ENCODE measurements around the gene CTU2. TPM values are rescaled to one million over a fixed set of nuclear protein-coding genes. Genes with fewer than 3 reads are reported as not detected.

Gene CTU2
- total RNA-seq, 1 donor from 2014 or later = 21.3 TPM

GRCh38 chr16:88754912-88755744 is 48.8 kb downstream of the CTU2 start:
- DNase-seq (no peak), ATAC-seq (peak; percentile 2)
- TF ChIP-seq, protein P1, sequence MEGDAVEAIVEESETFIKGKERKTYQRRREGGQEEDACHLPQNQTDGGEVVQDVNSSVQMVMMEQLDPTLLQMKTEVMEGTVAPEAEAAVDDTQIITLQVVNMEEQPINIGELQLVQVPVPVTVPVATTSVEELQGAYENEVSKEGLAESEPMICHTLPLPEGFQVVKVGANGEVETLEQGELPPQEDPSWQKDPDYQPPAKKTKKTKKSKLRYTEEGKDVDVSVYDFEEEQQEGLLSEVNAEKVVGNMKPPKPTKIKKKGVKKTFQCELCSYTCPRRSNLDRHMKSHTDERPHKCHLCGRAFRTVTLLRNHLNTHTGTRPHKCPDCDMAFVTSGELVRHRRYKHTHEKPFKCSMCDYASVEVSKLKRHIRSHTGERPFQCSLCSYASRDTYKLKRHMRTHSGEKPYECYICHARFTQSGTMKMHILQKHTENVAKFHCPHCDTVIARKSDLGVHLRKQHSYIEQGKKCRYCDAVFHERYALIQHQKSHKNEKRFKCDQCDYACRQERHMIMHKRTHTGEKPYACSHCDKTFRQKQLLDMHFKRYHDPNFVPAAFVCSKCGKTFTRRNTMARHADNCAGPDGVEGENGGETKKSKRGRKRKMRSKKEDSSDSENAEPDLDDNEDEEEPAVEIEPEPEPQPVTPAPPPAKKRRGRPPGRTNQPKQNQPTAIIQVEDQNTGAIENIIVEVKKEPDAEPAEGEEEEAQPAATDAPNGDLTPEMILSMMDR (IDR thresholded peaks at IDR 0.05) = no peak
- H3K36me3 ChIP-seq = no peaks in the 10 kb centered on the region
- no peaks in the 10 kb centered on the region for H3K9me3 ChIP-seq
- H3K27ac ChIP-seq = no peak overlapping the region
- no peak overlapping the region for H3K4me3 ChIP-seq
- intact Hi-C loops (cut with DNase I) = no loop called here
- no peaks in the 10 kb centered on the region for H3K27me3 ChIP-seq
- H3K4me1 ChIP-seq = peaks cover 21% of the 10 kb centered on the region

- H3K36me3 ChIP-seq = no peaks in the 10 kb centered on the region
- no peaks in the 10 kb centered on the region for H3K27me3 ChIP-seq
- DNase-seq (no peak), ATAC-seq (no peak)
- H3K4me3 ChIP-seq = no peak overlapping the region
- intact Hi-C loops (cut with DNase I) = no loop called here
- TF ChIP-seq, protein P1 (IDR thresholded peaks at IDR 0.05) = no peak
- H3K4me1 ChIP-seq = peaks cover 28% of the 10 kb centered on the region
- no peaks in the 10 kb centered on the region for H3K9me3 ChIP-seq
- H3K27ac ChIP-seq = no peak overlapping the region
Observed at GRCh38 chr16:88755745-88756443, 49.6 kb downstream of the CTU2 start.

DNA sequence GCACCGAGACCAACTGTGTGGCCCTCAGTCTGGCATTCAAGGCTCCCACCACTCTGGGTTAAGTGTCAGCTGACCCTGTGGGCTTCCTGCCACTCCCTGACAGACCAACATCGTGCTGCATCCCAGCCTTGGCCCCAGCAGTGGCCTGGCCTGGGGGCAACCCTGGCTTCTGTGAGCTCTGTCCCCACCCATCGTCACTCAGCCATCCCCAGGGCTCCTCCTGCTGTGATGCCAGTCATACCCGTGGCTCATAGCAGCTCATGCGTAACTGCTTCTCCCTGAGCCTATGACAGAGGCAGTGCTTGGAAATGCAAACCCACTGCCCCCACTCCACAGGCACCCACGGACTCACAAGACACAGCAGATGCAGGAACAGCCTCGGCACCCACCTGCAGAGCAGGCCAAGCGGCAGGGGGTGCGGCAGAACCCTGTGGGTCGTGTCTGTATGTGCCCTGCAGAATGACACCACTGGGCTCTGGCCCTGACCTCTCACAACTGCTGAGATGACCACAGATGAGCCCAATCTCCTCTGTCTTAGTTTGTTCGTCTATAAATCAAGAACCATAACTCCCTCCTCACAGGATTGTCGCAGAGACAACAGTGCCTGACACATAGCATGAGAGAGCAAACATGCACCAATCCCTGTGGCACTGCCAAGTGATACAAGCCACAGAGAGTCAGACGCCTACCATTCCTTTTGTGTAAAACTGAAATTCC is 52.1 kb downstream of the CTU2 start:
- Histone ChIP-seq H3K9me3 (no peaks in the 10 kb centered on the region), H3K27me3 (no peaks in the 10 kb centered on the region), H3K27ac (no peak overlapping the region), H3K4me3 (no peak overlapping the region), H3K4me1 (peaks cover 46% of the 10 kb centered on the region), H3K36me3 (no peaks in the 10 kb centered on the region)
- ATAC-seq (no peak), DNase-seq (no peak)
- intact Hi-C loops (cut with DNase I) = no loop called here
- TF ChIP-seq, protein P1 (IDR thresholded peaks at IDR 0.05) = no peak

DNA sequence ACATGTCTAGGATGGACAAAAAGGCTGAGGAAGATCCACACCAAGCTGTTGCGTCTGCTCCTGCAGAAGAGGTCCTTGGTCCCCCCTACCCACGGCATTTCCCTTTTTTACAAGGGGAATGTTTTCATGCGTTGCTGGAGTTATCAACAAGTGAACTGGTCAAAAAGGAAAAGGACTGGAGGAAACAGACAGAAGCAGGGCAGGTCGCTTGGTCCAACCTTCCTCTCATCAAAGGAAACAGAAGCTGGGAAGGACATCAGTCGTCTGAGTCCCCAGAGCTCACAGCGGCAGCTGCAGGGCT is 52.6 kb downstream of the CTU2 start:
- peaks cover 51% of the 10 kb centered on the region for H3K4me1 ChIP-seq

GRCh38 chr16:88759245-88759975 is 53.1 kb downstream of the CTU2 start:
- TF ChIP-seq, protein P1 (IDR thresholded peaks at IDR 0.05) = peak; percentile 5
- H3K4me1 ChIP-seq = peaks cover 57% of the 10 kb centered on the region
- H3K36me3 ChIP-seq = no peaks in the 10 kb centered on the region
- intact Hi-C loops (cut with DNase I) = no loop called here
- H3K27ac ChIP-seq = peak overlapping the region; percentile 47
- ATAC-seq (peak; percentile 43), DNase-seq (peak; percentile 84)
- H3K4me3 ChIP-seq = no peak overlapping the region
- no peaks in the 10 kb centered on the region for H3K9me3 ChIP-seq
- no peaks in the 10 kb centered on the region for H3K27me3 ChIP-seq

More for the DNA sequence above, 52.6 kb downstream of the CTU2 start:
- intact Hi-C loops (cut with DNase I) = no loop called here
- H3K9me3 ChIP-seq = no peaks in the 10 kb centered on the region
- H3K4me3 ChIP-seq = no peak overlapping the region
- no peak for ATAC-seq
- H3K36me3 ChIP-seq = no peaks in the 10 kb centered on the region
- TF ChIP-seq, protein P1 (IDR thresholded peaks at IDR 0.05) = no peak
- no peaks in the 10 kb centered on the region for H3K27me3 ChIP-seq
- DNase-seq = no peak
- H3K27ac ChIP-seq = peak overlapping the region; percentile 47

Measured in upper lobe of right lung (tissue), 1 donor.